ENCODE results near the gene CSMD2.
"Not testable (repeated sequence)": the region's sequence is repeated elsewhere in the genome, so short reads cannot be mapped to it uniquely, and the experiment has no call there.

The CSMD2 gene

DNA sequence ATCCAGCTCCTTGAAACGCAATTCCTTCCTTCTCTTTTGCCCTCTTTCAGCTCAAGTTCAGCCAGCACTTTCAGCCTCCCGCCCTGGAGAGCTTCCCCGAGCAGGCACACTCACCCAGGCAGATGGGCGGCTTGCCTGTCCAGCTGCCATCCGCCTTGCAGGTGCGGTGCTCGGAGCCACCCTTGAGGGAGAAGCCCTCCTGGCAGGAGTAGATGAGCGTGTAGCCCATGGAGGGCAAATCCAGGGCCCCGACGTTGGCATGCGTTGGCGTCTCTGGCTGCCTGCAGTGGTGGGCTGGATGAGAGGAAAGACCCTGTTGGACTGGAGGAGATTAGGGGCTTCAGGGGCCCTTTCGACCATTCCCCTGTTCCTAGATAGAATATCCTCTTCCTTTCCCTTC lies 632.1 kb downstream of the CSMD2 start:
- DNase-seq (ENCODE audit: low spot score) = no peak

DNA sequence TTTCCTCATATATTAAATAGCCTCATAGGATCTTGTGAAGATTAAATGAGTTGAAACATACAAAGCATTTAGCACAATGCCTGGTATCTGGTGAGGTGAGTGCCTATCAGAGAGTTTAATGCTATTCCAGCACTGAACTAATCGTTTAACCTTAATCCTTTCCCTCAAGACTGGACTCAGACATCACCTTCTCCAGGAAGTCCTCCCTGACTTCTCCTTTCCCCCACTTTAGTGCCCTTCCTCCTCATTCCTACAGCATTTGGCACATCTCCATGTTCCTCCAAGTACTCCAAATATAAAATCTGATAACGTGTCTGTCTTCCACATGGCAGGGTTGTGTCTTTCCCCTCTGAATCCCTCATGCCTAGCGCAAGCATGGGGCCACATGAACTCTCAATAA lies 632.8 kb downstream of the CSMD2 start:
- DNase-seq (ENCODE audit: low spot score) = no peak

- DNase-seq (ENCODE audit: low spot score) = no peak
These were observed 635.1 kb downstream of the CSMD2 start for GRCh38 chr1:33529957-33530356.

DNA sequence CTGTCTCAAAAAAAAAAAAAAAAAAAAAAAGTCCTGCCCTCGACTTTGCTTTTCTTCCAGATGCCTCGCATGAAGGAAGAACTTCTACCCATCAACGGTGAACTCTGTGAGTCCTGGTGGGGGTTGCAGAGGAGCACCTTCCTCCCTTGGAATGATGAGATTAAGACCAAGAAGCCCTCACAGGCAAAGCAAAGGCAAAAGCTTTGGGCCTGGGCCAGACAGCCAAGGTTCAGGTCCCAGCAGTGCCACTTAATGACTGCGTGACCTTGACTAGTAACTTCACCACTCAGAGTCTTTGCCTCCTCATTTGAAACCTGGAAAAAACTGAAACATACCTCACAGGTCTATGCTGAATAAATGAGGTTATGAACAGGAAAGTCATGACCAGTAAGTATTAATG lies 637.1 kb downstream of the CSMD2 start:
- DNase-seq (ENCODE audit: low spot score) = no peak

GRCh38 chr1:33524586-33524985 lies 640.4 kb downstream of the CSMD2 start:
- DNase-seq (ENCODE audit: low spot score) = no peak

DNA sequence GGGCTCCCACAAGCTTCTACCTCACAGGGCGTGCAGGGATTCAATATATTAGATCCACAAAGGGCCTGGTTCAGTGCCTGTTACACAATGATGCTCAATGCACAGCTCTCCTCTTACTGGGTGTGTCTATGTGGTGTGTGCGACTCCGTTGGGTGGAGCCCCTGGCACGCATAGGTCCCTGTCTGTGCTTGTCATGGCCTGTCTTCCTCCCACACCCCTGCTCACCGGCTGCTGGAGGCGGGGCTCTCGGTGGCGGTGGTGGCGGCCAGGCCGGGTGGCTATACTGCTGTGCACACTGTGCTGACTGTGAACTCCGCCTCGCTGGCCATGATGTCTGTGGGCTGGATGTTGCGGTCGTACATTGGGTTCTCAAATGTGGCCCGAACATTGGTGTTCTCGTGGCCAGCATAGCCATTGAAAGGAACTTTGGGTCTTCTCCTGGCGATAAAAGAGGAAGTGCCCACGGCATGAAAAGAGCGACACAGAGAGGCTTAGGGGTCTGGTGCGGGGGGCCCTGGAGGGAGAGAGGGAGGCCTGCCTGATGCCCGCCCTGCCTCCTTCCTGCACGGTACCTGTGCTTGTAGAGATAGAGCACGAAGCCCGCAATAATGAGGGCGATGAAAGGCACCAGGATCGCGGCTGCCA lies 645.7 kb downstream of the CSMD2 start:
- no peak for DNase-seq (ENCODE audit: low spot score)

DNA sequence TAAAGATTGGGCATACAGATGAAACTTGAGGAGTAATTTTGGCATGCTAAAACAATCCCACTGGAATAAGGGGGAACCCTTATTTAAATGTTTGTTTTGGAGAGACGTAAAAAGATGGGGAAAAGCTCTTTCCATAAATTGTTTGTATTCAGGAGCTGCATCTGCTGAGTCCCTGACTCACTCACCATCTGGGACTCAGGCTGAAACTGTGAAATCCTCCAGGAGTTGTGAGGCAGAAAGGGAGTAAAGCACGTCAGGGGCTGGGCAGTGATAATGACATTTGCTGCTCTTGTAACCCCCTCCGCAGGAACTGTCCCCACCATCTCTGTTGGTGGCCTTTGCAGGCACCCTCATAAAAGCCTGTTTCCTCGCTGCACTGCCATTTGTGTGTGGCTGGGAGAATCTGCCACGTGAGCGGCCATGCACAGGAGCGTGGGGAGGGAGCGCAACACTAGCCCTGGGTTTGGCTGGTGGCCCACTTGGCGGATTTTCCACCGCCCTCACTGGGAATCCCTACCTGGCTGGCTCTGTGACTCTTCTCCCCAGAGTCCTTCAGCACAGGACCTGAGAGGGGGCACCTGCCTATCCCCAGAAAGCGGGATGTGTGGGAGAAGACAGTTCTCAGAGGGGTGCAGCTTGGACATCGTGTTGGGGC lies 647.3 kb downstream of the CSMD2 start:
- DNase-seq (ENCODE audit: low spot score) = peak; percentile 50

- no peak for DNase-seq (ENCODE audit: low spot score)
These were observed 648.0 kb downstream of the CSMD2 start for GRCh38 chr1:33516891-33517567.

- DNase-seq (ENCODE audit: low spot score) = no peak
These were observed 648.6 kb downstream of the CSMD2 start for GRCh38 chr1:33516428-33516827.

DNA sequence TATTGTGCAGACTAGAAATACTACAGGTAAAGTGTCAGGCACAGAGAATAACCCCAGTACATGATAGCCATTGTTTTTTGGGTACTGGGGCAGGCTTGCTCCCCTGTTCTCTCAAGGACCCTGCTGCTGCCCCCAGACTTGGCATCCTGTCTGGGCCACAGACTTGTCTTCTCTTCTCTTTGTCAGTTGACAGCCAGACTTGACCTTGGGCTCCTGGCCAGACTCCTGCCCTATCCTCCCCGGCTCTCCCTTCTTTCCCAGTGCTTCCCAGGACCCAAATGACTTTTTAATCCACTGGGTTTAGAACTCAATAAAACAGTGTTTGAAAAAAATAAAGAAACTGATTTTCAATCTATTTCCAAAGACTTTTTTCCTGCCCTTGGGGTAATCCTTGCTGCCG lies 649.4 kb downstream of the CSMD2 start:
- DNase-seq (ENCODE audit: low spot score) = no peak

DNA sequence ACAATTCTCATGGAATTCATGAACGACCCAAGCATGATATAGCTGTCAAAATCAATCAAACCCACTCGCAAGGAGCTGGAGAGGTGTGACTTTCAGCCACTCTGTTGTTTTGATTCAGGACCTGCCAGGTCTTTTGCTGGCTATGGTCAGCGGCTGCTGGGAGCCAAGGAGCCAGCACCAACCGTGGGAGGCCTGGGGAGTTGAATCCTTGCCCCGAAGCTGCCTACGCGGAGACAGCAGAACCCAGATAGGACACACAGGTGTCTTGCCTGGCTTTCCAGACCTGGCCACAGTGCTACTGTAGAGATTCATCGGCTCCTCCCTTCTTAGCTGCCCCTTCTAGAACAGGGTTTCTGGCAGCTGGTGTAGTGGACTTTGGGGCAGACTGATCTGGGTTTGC lies 649.9 kb downstream of the CSMD2 start:
- no peak for DNase-seq (ENCODE audit: low spot score)

DNA sequence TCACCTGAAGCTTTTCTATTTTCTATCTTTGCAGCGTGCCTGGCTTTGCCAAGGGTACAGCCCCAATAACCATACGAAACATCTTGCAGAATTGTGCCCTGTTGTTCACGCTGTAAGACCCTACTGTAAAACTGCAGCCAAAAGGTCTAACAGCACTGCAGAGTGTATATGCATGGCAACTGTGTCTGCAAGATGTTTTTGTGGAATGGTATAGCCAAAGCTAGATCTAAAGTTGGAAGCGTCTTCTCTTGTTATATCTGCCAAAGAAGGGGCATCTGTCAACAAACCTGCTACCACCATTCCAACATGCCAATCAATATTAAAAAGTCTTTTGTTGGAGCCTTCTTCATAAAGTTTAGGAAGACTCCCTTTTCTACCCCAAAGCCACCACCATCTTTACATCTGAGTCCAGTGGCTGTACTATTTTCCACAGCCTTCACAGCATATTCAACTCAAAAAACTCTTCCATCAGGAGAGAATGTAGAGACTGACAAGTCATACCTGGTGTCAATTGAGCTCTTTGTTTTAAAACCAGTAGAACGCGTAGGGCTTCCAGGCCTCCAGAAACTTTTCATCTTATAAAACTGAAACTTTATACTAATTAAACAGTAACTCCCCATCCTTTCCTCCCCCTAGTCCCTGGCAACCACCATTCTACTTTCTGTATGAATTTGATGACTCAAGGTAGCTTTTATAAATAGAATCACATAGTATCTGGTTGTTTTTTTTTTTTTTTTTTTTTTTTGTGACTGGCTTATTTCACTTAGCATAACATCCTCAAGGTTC lies 652.6 kb downstream of the CSMD2 start:
- no peak for DNase-seq (ENCODE audit: low spot score)

DNA sequence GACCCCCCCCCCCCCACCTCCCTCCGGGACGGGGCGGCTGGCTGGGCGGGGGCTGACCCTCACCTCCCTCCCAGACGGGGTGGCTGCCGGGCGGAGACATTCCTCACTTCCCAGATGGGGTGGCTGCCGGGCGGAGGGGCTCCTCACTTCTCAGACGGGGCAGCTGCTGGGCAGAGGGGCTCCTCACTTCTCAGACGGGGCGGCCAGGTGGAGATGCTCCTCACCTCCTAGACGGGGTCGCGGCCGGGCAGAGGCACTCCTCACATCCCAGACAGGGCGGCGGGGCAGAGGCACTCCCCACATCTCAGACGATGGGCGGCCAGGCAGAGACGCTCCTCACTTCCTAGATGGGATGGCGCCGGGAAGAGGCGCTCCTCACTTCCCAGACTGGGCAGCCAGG lies 655.8 kb downstream of the CSMD2 start:
- DNase-seq (ENCODE audit: low spot score) = not testable (repeated sequence)

GRCh38 chr1:33508151-33508550 lies 656.9 kb downstream of the CSMD2 start:
- DNase-seq (ENCODE audit: low spot score) = no peak

DNA sequence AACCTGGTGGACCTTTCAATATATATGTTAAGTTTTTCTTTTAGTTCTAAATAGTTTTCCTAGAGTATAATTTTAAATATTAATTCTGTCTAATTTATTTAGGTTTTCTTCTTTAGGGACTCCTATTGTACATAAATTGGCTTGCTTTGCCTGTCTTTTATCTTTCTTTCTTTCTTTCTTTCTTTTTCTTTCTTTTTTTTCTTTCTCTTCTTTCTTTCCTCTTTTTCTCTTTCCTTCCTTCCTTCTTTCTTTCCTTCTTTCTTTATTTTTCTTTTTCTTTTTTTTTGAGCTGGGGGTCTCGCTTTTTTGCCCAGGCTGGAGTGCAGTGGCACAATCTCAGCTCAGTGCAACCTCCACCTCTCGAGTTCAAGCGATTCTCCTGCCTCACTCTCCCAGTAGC lies 657.4 kb downstream of the CSMD2 start:
- no peak for DNase-seq (ENCODE audit: low spot score)

- DNase-seq (ENCODE audit: low spot score) = no peak
These were observed 661.5 kb downstream of the CSMD2 start for GRCh38 chr1:33503506-33503905.

DNA sequence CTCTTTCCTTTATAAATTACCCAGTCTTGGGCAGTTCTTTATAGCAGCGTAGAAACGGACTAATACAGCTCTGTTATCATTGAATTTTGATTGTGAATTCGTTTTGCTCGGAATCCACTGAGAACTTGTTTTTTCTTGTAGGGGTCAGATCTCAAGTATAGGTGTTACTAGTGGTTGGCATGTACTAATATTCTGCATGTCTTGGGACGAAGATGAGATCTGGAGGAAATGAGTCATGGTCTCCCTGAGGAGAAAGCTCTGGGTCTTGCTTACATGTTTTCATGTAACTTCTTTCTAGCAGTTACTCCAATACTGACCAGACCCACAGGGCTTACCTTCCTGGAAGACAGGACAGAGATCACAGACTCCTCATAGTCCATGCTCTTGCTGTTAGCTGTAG lies 662.3 kb downstream of the CSMD2 start:
- DNase-seq (ENCODE audit: low spot score) = peak; percentile 35

- DNase-seq (ENCODE audit: low spot score) = no peak
These were observed 663.3 kb downstream of the CSMD2 start for GRCh38 chr1:33501774-33502173.

DNA sequence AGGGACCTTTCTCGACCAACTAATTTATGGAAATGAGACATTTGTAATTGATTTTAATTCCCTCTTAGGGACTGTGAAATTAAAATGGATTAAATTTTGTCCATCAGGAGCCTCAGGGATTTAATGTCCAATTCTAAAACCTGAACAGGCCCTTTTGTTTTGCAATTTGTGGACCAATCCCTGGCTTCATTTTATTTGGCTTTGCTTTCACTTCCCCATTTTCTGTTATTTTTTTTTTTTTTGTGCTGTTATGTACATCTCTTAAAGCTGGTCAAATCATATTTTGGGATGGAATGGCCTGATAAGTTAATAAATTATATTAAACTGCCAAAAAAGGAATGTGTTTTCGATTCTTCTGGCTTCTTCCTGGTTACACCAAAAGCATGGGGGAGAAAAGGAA lies 663.7 kb downstream of the CSMD2 start:
- DNase-seq (ENCODE audit: low spot score) = no peak

- no peak for DNase-seq (ENCODE audit: low spot score)
These were observed 664.5 kb downstream of the CSMD2 start for GRCh38 chr1:33500547-33500946.

GRCh38 chr1:33497410-33497809 lies 667.6 kb downstream of the CSMD2 start:
- DNase-seq (ENCODE audit: low spot score) = no peak

DNA sequence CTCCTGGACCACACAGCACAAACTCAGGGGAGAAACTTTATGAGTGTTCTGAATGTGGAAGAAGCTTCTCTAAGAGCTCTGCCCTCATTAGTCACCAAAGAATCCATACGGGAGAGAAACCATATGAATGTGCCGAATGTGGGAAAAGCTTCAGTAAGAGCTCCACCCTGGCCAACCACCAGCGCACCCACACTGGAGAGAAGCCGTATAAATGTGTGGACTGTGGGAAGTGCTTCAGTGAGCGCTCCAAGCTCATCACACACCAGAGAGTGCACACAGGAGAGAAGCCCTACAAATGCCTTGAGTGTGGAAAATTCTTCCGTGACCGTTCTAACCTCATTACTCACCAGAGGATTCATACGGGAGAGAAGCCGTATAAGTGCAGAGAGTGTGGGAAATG lies 670.1 kb downstream of the CSMD2 start:
- DNase-seq (ENCODE audit: low spot score) = no peak

- no peak for DNase-seq (ENCODE audit: low spot score)
These were observed 676.4 kb downstream of the CSMD2 start for GRCh38 chr1:33488624-33489023.
